Stimulated activated CD4-positive, alpha-beta T cell treated with anti-CD3 and anti-CD28 coated beads, Interleukin-15, amount 100 ng/mL, for 48 hours (primary cell): ENCODE measurements around the gene VSX1.

Experiments
- DNase-seq, 2 donors: peaks; one replicate each; pipeline ENCODE4 v3.0.0-alpha.2; 2020; ENCODE audit warnings: low read depth in 2 of 2

Gene VSX1

GRCh38 chr20:25081730-25082497 lies at the start of gene VSX1:
VSX1 (minus strand) TSS chr20:25082141; CDS start chr20:25082096, 45 bp downstream.
- no peak for DNase-seq

DNA sequence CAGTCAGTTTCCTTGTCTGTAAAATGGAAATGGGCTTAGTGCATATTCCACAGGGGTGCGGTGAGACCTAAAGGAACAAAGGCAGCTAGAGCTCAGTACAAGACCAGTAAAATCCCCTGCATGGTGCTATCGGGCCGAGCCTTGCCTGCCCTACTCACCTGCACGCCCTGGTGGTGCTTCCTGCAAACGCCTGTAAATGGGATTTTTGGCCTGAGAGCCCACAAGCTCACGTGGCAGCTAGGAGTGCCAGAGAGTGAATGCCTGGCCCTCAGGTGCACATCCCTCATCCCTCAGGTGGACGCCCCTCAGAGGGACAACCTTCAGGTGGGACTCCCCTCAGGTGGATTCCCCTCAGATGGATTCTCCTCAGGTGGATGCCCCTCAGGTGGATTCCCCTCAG lies 48.0 kb upstream of the VSX1 start:
- no peak for DNase-seq

- no peak for DNase-seq
These were observed 47.5 kb upstream of the VSX1 start for GRCh38 chr20:25129428-25129827.

DNA sequence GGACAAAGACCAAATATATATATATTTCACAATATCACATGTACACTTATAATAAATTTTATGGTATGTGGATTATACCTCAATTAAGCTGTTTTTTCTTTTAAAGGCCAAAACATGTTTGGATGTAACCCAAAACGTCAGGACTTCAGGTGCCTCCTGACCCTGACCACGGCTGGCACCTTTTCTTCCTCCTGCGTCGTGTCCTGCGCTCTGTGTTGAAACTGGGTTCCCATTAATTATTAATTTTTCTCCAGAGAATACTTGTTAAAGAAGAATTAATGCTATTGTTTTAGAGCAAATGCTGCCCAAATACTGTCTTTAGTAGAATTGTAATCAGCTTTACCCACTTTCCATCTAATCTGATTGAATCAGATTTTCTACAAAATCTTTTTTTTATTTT lies 46.7 kb upstream of the VSX1 start:
- DNase-seq, result no peak

DNA sequence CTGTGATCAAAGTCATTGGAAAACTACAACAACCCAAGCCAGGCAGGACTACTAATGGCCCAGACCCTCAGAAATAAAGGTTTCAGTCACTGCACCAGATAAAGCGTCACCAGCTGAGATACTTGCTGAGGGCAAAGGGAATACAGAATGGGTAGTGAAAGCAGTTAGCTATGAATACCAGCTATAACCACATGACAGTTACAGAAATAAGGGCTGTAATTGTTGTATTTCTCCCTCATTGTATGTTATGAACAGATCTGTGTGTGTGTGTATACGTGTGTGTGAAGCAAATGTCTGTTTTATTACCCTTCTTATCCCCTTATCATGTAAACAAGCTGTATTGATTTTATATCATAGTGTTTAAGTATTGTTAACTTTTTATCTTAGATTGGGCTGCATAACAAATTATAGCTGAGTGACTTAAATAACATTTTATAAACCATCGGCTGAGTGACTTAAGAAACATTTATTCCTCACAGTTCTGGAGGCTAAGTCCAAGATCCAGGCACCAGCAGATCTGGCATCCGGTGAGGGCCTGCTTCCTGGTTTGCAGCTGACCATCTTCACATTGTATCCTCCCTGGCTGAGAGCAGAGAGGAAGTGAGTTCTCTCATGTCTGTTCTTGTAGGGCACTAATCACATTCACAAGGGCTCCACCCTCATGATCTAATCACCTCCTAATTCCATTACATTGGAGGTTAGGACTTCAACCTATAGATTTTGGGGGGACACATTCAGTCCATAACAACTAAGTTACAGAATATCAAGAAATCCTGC lies 46.0 kb upstream of the VSX1 start:
- DNase-seq, result no peak

GRCh38 chr20:25126204-25127029 lies 44.5 kb upstream of the VSX1 start:
- DNase-seq, result no peak

DNA sequence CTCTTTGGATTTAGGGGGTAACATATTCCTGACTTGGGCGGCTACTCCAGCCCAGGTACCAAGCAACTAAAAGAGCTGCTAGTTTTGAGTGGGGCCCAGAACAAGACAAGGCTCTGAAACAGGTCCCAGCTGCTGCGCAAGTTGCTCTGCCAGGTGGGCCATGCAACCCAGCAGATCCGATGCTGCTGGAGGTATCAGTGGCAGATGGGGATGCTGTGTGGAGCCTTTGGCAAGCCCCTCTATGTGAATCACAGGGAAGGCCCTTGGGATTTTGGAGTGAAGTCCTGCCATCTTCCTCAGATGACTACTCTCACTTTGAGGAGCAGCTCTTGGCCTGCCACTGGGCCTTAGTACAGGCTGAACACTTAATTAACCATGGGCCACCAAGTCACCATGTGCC lies 43.7 kb upstream of the VSX1 start:
- DNase-seq, result no peak

DNA sequence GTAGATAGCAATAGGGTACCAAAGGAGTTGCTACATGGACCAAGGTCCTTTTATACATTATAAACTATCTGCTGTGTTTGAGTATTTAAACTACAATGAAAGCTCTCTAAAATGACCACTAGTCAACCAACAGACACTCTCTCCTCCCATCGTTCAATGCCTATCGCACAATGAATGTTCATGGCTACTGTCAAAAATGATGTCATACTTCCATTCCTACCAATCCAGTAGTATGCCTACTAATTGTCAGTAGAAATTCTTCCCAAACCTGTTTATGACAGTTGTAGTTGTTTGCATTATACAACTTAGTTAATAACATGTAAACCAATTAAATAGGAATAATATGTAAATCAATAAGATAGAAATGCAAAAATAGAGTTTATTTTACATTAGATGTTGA lies 39.0 kb upstream of the VSX1 start:
- DNase-seq, result no peak

- no peak for DNase-seq
These were observed 38.5 kb upstream of the VSX1 start for GRCh38 chr20:25120457-25120856.

- DNase-seq, result no peak
These were observed 36.6 kb upstream of the VSX1 start for GRCh38 chr20:25118529-25118928.

GRCh38 chr20:25117990-25118389 lies 36.0 kb upstream of the VSX1 start:
- DNase-seq, result no peak

- DNase-seq, result no peak
These were observed 35.0 kb upstream of the VSX1 start for GRCh38 chr20:25116739-25117458.

- DNase-seq, result no peak
These were observed 21.6 kb upstream of the VSX1 start for GRCh38 chr20:25103526-25103925.

GRCh38 chr20:25100914-25101313 lies 19.0 kb upstream of the VSX1 start:
- no peak for DNase-seq

- no peak for DNase-seq
These were observed 17.7 kb upstream of the VSX1 start for GRCh38 chr20:25099601-25100140.

GRCh38 chr20:25097498-25097897 lies 15.6 kb upstream of the VSX1 start:
- no peak for DNase-seq

DNA sequence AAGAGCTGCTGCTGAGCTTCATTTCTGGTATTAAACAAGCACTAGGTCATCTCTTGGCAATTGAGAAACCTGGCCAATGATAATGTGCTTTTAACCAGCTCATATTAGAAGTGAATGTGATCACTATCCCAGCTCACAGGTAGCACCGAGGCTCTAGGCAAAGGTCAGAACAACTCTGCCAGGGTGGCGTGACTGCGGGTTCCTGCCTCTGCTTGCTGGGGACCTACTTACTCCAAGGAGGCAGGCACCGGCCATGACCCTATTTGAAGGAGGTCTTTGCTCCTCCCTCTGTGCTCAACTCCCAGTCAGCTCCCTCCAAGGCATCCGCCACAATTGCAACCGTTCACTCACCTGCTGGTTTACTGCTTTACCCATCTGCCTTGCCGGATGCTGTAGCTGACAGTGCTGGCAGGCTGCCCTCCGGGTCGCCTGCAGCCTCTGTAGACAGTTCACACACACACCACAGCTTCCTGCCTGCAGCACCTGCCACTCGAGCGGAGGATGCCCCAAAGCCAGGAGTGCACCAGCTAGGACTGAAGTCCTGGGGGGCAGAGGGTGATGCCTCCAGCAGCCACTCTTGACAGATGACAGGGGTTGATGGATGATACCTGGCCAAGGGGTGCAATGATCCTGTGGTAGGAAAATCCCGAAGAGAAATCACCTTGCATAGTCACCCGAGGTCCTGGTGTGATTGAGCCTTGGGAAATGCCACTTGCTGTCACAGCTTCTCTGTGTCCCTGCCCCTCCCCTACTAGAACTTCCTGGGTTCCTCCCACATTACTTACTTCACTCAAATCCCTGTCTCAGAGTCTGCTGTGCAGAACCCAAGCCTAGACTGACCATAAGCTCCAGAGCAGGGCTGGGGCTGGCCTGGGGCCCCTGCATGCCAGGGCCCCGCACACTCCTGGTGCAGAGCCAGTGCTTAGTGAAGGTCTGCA lies 8.8 kb upstream of the VSX1 start:
- DNase-seq, result peak; percentile 36 to 40

GRCh38 chr20:25089662-25090061 lies 7.7 kb upstream of the VSX1 start:
- no peak for DNase-seq

DNA sequence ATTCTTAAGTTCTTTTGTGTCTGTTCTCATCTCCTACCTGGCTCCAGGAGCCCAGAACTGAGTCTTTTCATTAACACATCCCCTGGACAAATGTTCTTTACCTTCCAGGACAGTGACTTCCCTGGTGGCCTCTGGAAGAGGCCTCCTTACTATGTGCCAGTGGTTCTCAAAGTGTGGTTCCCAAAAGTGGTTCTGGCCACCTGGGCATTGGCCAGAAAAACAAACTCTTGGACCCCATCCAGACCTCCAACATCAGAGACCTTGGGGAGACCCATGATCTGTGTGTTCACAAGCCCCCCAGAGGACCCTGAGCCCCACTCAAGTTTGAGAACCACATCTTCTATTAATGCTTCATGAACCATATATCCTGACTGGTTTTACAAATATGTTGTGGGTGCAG lies 7.2 kb upstream of the VSX1 start:
- no peak for DNase-seq

DNA sequence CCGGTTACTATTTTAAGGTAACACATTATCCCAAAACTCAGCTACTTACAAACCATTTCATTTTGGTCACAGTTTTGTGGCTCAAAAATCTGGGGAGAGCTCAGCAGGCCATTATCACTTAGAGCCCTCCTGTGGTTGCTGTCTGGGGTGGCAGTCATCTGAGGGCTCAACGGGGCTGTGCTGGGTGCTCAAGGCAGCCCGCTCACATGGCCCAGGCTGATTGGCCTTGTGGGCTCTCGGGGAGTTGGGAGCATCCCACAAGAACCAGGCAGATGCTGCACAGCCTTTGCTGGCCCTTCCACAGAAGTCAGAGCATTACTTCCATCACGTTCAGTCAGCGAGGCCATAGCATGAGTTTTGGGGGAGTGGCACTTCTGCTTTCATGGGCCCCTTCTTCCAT lies 6.3 kb upstream of the VSX1 start:
- DNase-seq, result no peak
